H1 (cell line): Measurements from ENCODE around the gene S100A12. TPM values are rescaled to one million over a fixed set of nuclear protein-coding genes. Genes with fewer than 3 reads are reported as not detected.

Experiments
- KDM4A ChIP-seq: IDR thresholded peaks from one replicate; pipeline ENCODE4 v1.7.1; 2012; ENCODE audit warnings: low read depth, mild to moderate bottlenecking, moderate library complexity, low read length, inconsistent platforms; ENCODE audit not compliant: severe bottlenecking
- polyA plus RNA-seq, 7 experiments: library from polyadenylated mRNA; depleted of rRNA in 3 of 7; stranded (reverse) in 5 of 7; unstranded in 2 of 7; fragments of >200 nt in 5 of 7; fragments of 200-250 nt in 2 of 7; gene quantifications; 1 replicate in 5 of 7; 2 replicates in 1 of 7; 4 replicates in 1 of 7; pipeline versions ENCODE4 v1.2.1 to v1.2.3, GENCODE V29; 2011 to 2013; ENCODE audit warnings: missing spikeins in 2 of 7, mixed read lengths in 2 of 7
- total RNA-seq: library from RNA; stranded (reverse); fragmentation: NEBNext Ultra II Directional; extraction: Animal tissue kit (Norgen Biotek cat#: 25700); gene quantifications from 2 replicates; pipeline ENCODE4 v1.2.1, GENCODE V29; 2021

Gene S100A12
- total and polyA plus RNA-seq, 2 of the 8 experiments (the other 6 are each of a cell fraction or from before 2014, with no cell fraction given): not detected

DNA sequence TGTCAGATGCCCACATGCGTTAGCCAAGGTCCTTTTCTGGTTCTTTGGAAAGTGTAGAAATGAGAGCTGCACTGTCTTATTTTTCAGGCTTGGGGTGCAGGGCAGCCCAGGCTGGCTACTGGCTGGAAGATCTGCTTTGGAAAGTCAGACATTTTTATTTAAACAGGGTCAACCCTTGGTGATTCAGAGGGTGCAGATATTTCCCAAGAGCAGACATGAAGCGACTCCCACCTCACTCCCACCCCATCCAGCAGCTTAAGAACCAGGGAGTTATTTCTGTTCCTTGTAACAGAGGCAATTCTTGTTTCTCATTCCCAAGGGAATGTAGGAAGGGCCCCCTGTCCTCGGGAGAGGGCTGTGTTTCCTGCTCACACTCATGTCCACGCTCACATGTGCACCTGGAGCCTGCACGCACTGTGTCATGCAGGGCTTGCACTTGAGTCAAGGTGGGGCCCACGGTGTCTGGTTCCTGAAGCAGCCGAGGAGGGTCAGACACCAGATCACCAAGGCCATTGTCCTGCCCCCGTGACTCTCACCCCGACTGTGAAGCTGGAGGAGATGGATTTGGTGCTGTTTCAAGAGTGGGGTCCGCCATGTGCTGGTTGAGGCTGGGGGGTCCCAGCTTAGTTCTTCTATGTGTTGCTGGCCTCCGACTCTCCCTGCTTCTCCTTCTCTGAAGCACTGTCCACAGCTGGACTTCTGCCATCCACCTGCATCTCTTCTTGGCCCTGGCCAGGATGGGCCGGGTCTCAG, 41.9 kb upstream of the S100A12 start (continued):
- no peak for TF ChIP-seq KDM4A
